Measurements from ENCODE around the gene OR52D1.

OR52D1 gene

DNA sequence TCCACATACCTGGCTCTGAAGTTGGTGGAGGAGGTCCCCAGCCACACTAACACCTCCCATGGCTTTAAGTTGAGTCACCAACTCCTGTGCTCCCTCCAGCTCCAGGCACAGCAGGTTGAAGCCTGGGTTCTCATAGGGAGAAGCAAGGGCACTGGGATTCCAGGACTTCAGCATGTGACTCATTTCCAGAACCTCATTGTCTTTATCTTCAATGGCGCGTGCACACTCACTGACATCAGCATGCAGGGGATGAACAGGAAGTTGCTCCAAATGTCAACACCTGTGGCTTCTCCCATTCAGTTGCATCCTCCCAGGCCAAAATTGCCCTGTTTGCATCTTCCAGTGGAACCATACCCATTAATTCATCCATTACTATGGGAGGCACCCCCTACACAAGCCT lies 33.8 kb downstream of the OR52D1 start:
- H3K4me1 ChIP-seq (ENCODE audit: control insufficient read depth, insufficient read depth, low read length): no peaks in the 10 kb centered on the region
- no peak overlapping the region for H3K9ac ChIP-seq (ENCODE audit: low read length)
- no peak overlapping the region for H3K4me3 ChIP-seq (ENCODE audit: low read length)
- no peaks in the 10 kb centered on the region for H3K27me3 ChIP-seq (ENCODE audit: control insufficient read depth, insufficient read depth, low read length)
- no peak overlapping the region for H3K27ac ChIP-seq (ENCODE audit: low read depth, low read length)
- H3K36me3 ChIP-seq (ENCODE audit: control insufficient read depth, insufficient read depth, low read length): no peaks in the 10 kb centered on the region

- no peak overlapping the region for H3K4me3 ChIP-seq (ENCODE audit: low read length)
- no peak overlapping the region for H3K9ac ChIP-seq (ENCODE audit: low read length)
- H3K27ac ChIP-seq (ENCODE audit: low read depth, low read length): no peak overlapping the region
- no peaks in the 10 kb centered on the region for H3K4me1 ChIP-seq (ENCODE audit: control insufficient read depth, insufficient read depth, low read length)
- H3K27me3 ChIP-seq (ENCODE audit: control insufficient read depth, insufficient read depth, low read length): no peaks in the 10 kb centered on the region
- no peaks in the 10 kb centered on the region for H3K36me3 ChIP-seq (ENCODE audit: control insufficient read depth, insufficient read depth, low read length)
These were observed 36.3 kb downstream of the OR52D1 start for GRCh38 chr11:5524756-5525155.

- no peak overlapping the region for H3K4me3 ChIP-seq (ENCODE audit: low read length)
- no peaks in the 10 kb centered on the region for H3K36me3 ChIP-seq (ENCODE audit: control insufficient read depth, insufficient read depth, low read length)
- H3K4me1 ChIP-seq (ENCODE audit: control insufficient read depth, insufficient read depth, low read length): no peaks in the 10 kb centered on the region
- H3K27ac ChIP-seq (ENCODE audit: low read depth, low read length): no peak overlapping the region
- H3K27me3 ChIP-seq (ENCODE audit: control insufficient read depth, insufficient read depth, low read length): no peaks in the 10 kb centered on the region
- H3K9ac ChIP-seq (ENCODE audit: low read length): no peak overlapping the region
These were observed 39.2 kb downstream of the OR52D1 start for GRCh38 chr11:5527716-5528115.

DNA sequence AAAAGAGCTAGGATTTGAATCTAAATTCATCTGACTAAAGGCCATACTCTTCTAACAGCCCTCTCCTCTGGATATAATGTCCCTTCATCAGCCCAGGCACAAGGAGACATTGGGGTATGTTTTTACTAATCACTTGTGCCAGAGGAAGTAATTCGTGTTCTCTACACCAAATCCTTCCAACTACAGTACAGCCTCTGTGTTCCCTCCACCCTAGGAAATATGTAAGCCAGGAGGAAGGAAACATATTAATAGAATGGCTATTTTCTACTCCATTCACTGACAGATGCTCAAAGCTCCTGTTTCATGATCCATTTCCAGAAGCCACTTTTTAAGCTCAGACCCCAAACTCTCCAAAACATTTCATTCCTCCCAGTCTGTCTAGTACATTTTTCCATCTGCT lies 40.0 kb downstream of the OR52D1 start:
- Histone ChIP-seq H3K27me3 (ENCODE audit: control insufficient read depth, insufficient read depth, low read length) (no peaks in the 10 kb centered on the region), H3K9ac (ENCODE audit: low read length) (no peak overlapping the region), H3K27ac (ENCODE audit: low read depth, low read length) (no peak overlapping the region), H3K4me1 (ENCODE audit: control insufficient read depth, insufficient read depth, low read length) (no peaks in the 10 kb centered on the region), H3K36me3 (ENCODE audit: control insufficient read depth, insufficient read depth, low read length) (no peaks in the 10 kb centered on the region), H3K4me3 (ENCODE audit: low read length) (no peak overlapping the region)

DNA sequence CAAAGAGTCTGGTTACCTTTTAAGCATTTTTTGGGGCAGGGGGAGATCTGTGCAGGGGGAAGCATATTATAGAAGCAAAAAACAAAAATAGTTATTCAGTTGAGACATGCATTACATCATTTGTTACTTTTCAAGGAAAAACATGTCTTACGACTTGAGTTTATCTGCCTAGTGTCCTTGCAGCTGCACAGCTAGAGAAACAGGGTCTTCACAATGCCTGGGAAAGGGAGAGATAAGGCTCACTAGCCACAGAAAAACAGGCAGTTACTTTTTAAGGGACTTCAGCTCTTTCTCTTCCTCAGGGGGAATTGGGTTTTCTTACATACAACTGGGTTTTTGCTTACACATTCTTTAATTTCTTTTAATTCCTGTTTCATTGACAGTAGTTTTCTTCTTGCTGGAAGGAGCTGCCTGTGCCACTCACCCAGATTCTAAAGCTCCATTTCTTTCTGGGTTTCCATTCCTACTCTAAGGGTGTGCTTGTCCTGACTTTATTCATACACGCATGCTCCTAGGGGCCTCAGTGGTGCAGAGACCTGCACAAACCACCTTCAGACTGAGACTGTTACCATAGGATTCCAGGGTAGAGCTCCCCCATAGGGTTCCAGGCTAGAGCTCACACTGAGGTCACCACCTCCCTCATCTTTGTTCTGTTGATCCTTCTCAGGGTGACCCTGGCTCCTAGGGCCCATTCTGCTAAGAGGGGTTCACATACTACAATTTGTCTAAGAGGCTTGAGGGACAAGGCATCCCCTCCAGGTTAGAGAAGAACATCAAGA lies 42.8 kb downstream of the OR52D1 start:
- no peaks in the 10 kb centered on the region for H3K4me1 ChIP-seq (ENCODE audit: control insufficient read depth, insufficient read depth, low read length)

DNA sequence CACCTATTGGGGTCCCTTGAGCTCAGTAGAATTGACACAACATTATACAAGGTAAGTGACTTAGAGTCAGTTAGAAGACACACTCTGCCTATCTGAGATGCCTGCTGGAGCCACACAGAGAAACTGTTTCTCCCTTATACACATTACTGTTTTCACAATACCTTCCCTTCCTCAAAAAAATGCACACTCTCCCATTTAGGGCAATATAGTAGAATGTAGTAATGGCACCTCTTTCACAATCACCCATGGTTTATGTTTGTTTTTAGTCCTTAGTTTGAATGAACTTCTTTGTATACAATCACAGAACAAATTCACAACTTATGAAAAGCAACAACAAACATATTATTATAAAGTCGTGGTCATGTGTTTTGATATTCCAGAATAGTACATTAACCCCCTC lies 45.6 kb downstream of the OR52D1 start:
- Histone ChIP-seq H3K27ac (ENCODE audit: low read depth, low read length) (no peak overlapping the region), H3K4me1 (ENCODE audit: control insufficient read depth, insufficient read depth, low read length) (no peaks in the 10 kb centered on the region), H3K9ac (ENCODE audit: low read length) (no peak overlapping the region), H3K4me3 (ENCODE audit: low read length) (no peak overlapping the region), H3K36me3 (ENCODE audit: control insufficient read depth, insufficient read depth, low read length) (no peaks in the 10 kb centered on the region), H3K27me3 (ENCODE audit: control insufficient read depth, insufficient read depth, low read length) (no peaks in the 10 kb centered on the region)

More for the DNA sequence above, 42.8 kb downstream of the OR52D1 start:
- Histone ChIP-seq H3K36me3 (ENCODE audit: control insufficient read depth, insufficient read depth, low read length) (no peaks in the 10 kb centered on the region), H3K4me3 (ENCODE audit: low read length) (no peak overlapping the region), H3K27me3 (ENCODE audit: control insufficient read depth, insufficient read depth, low read length) (no peaks in the 10 kb centered on the region), H3K27ac (ENCODE audit: low read depth, low read length) (no peak overlapping the region), H3K9ac (ENCODE audit: low read length) (no peak overlapping the region)

DNA sequence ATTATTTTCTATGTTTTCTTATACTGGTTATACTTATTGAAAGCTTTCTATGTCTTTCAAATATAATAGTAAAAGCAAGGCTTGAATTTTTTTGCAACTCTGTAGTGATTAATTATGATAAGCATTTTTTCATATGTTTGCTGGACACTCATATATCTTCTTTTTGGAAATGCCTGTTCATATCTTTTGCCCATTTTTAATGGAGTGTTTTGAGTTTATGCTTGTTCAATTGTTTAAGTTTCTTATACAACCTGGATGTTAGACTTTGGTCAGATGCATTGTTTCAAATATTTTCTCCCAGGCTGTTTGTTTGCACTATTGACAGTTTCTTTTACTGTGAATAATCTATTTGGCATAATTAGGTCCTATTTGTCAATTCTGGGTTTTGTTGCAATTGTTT lies 48.0 kb downstream of the OR52D1 start:
- H3K27ac ChIP-seq (ENCODE audit: low read depth, low read length): no peak overlapping the region
- H3K4me1 ChIP-seq (ENCODE audit: control insufficient read depth, insufficient read depth, low read length): no peaks in the 10 kb centered on the region
- no peak overlapping the region for H3K9ac ChIP-seq (ENCODE audit: low read length)
- H3K4me3 ChIP-seq (ENCODE audit: low read length): no peak overlapping the region
- no peaks in the 10 kb centered on the region for H3K36me3 ChIP-seq (ENCODE audit: control insufficient read depth, insufficient read depth, low read length)
- H3K27me3 ChIP-seq (ENCODE audit: control insufficient read depth, insufficient read depth, low read length): no peaks in the 10 kb centered on the region

All from rectal smooth muscle tissue (tissue), 1 donor.